Keratinocyte (primary cell): Measurements from ENCODE around the gene ZNF649. TPM values are rescaled to one million over a fixed set of nuclear protein-coding genes. Genes with fewer than 3 reads are reported as not detected.

Source experiments
- DNase-seq: peaks from one replicate; pipeline ENCODE4 v3.0.0-alpha.2; 2011; ENCODE audit warnings: low read depth, missing footprints, low spot score
- FAIRE-seq: peaks from 2 replicates; lab custom pipeline; 2011; peaks lifted over from hg19 to GRCh38; lab: Jason Lieb, UNC
- H2AFZ ChIP-seq: 2 replicates; pipeline ENCODE4 v1.6.0; 2012; ENCODE audit warnings: low read length, control low read depth, inconsistent platforms; ENCODE audit not compliant: control insufficient read depth
- H3K27ac ChIP-seq: 2 replicates; pipeline ENCODE4 v1.5.1; 2011; ENCODE audit warnings: low read length; ENCODE audit not compliant: control insufficient read depth, insufficient read depth
- H3K27me3 ChIP-seq: 3 replicates; pipeline ENCODE4 v1.6.0; 2011; ENCODE audit warnings: low read length; ENCODE audit not compliant: control insufficient read depth, insufficient read depth; ENCODE audit errors: extremely low read depth
- H3K36me3 ChIP-seq, 2 experiments: 2 replicates in 1 of 2; 3 replicates in 1 of 2; pipeline ENCODE4 v1.5.1; 2011; ENCODE audit warnings: low read length in 2 of 2, mild to moderate bottlenecking in 1 of 2; ENCODE audit not compliant: control insufficient read depth in 2 of 2, insufficient read depth in 2 of 2; ENCODE audit errors: extremely low read depth in 1 of 2
- H3K4me1 ChIP-seq: 3 replicates; pipeline ENCODE4 v1.5.1; 2011; ENCODE audit warnings: low read length; ENCODE audit not compliant: control insufficient read depth, insufficient read depth; ENCODE audit errors: extremely low read depth
- H3K4me2 ChIP-seq: 3 replicates; pipeline ENCODE4 v1.6.0; 2011; ENCODE audit warnings: low read depth, low read length; ENCODE audit not compliant: control insufficient read depth, insufficient read depth; ENCODE audit errors: extremely low read depth
- H3K4me3 ChIP-seq, 3 experiments: fragments of 200-600 bp in 1 of 3; sonication (generic) in 1 of 3; 2 replicates in 2 of 3; 3 replicates in 1 of 3; pipeline ENCODE4 v1.5.1; 2011 to 2016; ENCODE audit warnings: low read length in 3 of 3, mild to moderate bottlenecking in 3 of 3, control low read depth in 2 of 3, inconsistent platforms in 1 of 3, low read depth in 1 of 3, mixed read lengths in 1 of 3, mixed run types in 1 of 3, moderate library complexity in 1 of 3; ENCODE audit not compliant: control insufficient read depth in 2 of 3, insufficient read depth in 2 of 3; ENCODE audit errors: extremely low read depth in 1 of 3
- H3K79me2 ChIP-seq: 2 replicates; pipeline ENCODE4 v1.6.0; 2012; ENCODE audit warnings: low read length; ENCODE audit not compliant: control insufficient read depth, insufficient read depth
- H3K9ac ChIP-seq: 3 replicates; pipeline ENCODE4 v1.6.0; 2011; ENCODE audit warnings: low read length; ENCODE audit not compliant: control insufficient read depth, insufficient read depth; ENCODE audit errors: extremely low read depth
- H3K9me1 ChIP-seq: 3 replicates; pipeline ENCODE4 v1.6.0; 2011; ENCODE audit warnings: low read length; ENCODE audit not compliant: control insufficient read depth, insufficient read depth; ENCODE audit errors: extremely low read depth
- H3K9me3 ChIP-seq: 2 replicates; pipeline ENCODE4 v1.5.1; 2012; ENCODE audit warnings: low read depth, low read length; ENCODE audit not compliant: control insufficient read depth
- H4K20me1 ChIP-seq: 3 replicates; pipeline ENCODE4 v1.6.0; 2011; ENCODE audit warnings: low read length; ENCODE audit not compliant: control insufficient read depth, insufficient read depth; ENCODE audit errors: extremely low read depth
- EZH2 ChIP-seq: IDR thresholded peaks from one replicate; pipeline ENCODE4 v1.6.1; 2012; ENCODE audit warnings: inconsistent platforms, mild to moderate bottlenecking, low read length, moderate library complexity
- dilution Hi-C: fragments of 300-500 bp; cut with MboI; formaldehyde crosslinking; loops from one replicate; pipeline ENCODE4 v1.7.0; 2020; ENCODE audit warnings: low sequenced_read_pairs; ENCODE audit not compliant: extremely low pct_ligation_motif_present
- polyA plus RNA-seq, 5 experiments: library from polyadenylated mRNA; depleted of rRNA in 3 of 5; stranded (reverse) in 3 of 5; stranded (forward) in 1 of 5; unstranded in 1 of 5; fragments of >200 nt; gene quantifications; 1 replicate in 1 of 5; 2 replicates in 3 of 5; 3 replicates in 1 of 5; pipeline versions ENCODE4 v1.2.1 to v1.2.3, GENCODE V29; 2011 to 2012; ENCODE audit warnings: missing spikeins in 2 of 5, low read depth in 1 of 5, low replicate concordance in 1 of 5
- TF ChIP-seq, protein P1 (sequence below), 3 experiments: IDR thresholded peaks in 1 of 3; conservative IDR thresholded peaks in 1 of 3; optimal IDR thresholded peaks in 1 of 3; 2 replicates in 2 of 3; 3 replicates in 1 of 3; pipeline versions ENCODE3 to v1.5.1; 2011; ENCODE audit warnings: low read length in 3 of 3, mild to moderate bottlenecking in 3 of 3, moderate library complexity in 2 of 3, control low read depth in 1 of 3, inconsistent platforms in 1 of 3; ENCODE audit not compliant: insufficient read depth in 2 of 3; ENCODE audit errors: extremely low read depth in 1 of 3

The ZNF649 gene
- polyA plus RNA-seq, 1 donor (not counting 4 experiments of a cell fraction or from before 2014, with no cell fraction given), result 6.5 TPM

DNA sequence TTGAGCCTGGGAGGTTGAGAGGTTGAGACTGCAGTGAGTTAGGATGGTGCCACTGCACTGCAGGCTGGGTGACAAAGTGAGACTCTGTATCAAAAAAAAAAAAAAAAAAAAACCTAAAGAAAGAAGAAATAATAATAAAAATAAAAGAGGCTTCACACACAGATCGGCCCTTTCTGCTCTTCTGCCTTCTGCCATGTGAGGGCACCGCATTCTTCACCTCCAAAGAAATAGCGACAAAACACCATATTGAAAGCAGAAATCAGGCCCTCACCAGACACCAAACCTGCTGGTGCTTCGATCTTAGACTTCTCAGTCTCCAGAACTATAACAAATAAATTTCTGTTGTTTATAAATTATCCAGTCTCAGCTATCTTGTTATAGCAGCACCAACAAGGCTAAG lies 3.0 kb downstream of the ZNF649 start:
- no peak for FAIRE-seq
- peaks cover 47% of the 10 kb centered on the region for H3K79me2 ChIP-seq

DNA sequence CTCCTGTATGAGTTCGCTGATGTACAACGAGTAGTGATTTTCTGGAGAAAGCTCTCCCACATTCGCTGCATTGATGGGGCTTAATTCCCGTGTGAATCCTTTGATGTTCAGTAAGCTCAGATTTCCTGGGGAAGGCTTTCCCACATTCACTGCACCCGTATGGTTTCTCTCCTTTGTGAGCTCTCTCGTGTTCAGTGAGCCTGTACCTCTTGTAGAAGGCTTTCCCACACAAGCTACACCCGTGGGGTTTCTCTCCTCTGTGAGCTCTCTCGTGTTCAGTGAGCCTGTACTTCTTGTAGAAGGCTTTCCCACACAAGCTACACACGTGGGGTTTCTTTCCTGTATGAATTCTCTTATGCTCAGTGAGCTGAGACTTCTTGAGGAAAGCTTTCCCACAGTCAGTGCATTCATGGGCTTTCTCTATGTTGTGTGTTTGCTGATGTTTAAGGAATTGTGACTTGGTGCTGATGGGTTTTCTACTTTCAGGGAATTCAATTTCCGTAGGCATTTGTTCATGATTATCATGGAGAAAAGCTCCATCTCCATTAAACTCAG lies 13.5 kb downstream of the ZNF649 start:
- no peak for DNase-seq
- Histone ChIP-seq H3K27ac (no peak overlapping the region), H3K27me3 (no peaks in the 10 kb centered on the region), H3K9ac (no peak overlapping the region), H3K4me1 (no peaks in the 10 kb centered on the region), H2AFZ (no peak overlapping the region), H3K4me2 (no peak overlapping the region), H3K79me2 (no peaks in the 10 kb centered on the region), H4K20me1 (no peaks in the 10 kb centered on the region), H3K4me3 (no peak overlapping the region), H3K9me1 (no peaks in the 10 kb centered on the region), H3K9me3 (peaks cover 18% of the 10 kb centered on the region), H3K36me3 (peaks cover 26 to 31% of the 10 kb centered on the region in 2 experiments)
- TF ChIP-seq, protein P1, sequence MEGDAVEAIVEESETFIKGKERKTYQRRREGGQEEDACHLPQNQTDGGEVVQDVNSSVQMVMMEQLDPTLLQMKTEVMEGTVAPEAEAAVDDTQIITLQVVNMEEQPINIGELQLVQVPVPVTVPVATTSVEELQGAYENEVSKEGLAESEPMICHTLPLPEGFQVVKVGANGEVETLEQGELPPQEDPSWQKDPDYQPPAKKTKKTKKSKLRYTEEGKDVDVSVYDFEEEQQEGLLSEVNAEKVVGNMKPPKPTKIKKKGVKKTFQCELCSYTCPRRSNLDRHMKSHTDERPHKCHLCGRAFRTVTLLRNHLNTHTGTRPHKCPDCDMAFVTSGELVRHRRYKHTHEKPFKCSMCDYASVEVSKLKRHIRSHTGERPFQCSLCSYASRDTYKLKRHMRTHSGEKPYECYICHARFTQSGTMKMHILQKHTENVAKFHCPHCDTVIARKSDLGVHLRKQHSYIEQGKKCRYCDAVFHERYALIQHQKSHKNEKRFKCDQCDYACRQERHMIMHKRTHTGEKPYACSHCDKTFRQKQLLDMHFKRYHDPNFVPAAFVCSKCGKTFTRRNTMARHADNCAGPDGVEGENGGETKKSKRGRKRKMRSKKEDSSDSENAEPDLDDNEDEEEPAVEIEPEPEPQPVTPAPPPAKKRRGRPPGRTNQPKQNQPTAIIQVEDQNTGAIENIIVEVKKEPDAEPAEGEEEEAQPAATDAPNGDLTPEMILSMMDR (optimal IDR thresholded peaks at IDR 0.05 in 1 of 3, IDR thresholded peaks at IDR 0.05 in 1 of 3, conservative IDR thresholded peaks at IDR 0.05 in 1 of 3; ENCODE audit: extremely low read depth in 1 of 3, insufficient read depth in 2 of 3, low read length in 3 of 3), result no peak
- no peak for TF ChIP-seq EZH2
- no peak for FAIRE-seq
- dilution Hi-C loops, result no loop called here

More for the DNA sequence above, 3.0 kb downstream of the ZNF649 start:
- TF ChIP-seq, protein P1 (optimal IDR thresholded peaks at IDR 0.05 in 1 of 3, IDR thresholded peaks at IDR 0.05 in 1 of 3, conservative IDR thresholded peaks at IDR 0.05 in 1 of 3; ENCODE audit: extremely low read depth in 1 of 3, insufficient read depth in 2 of 3, low read length in 3 of 3), result peak in 1 of 3 experiments; percentile 7
- no peak for TF ChIP-seq EZH2
- Histone ChIP-seq H3K27me3 (no peaks in the 10 kb centered on the region), H3K36me3 (peaks cover 4 to 25% of the 10 kb centered on the region in 2 experiments), H3K4me2 (no peak overlapping the region), H4K20me1 (no peaks in the 10 kb centered on the region), H3K9ac (no peak overlapping the region), H3K9me1 (no peaks in the 10 kb centered on the region), H3K27ac (no peak overlapping the region), H3K4me3 (no peak overlapping the region), H3K9me3 (peaks cover 16% of the 10 kb centered on the region), H2AFZ (no peak overlapping the region), H3K4me1 (no peaks in the 10 kb centered on the region)
- no peak for DNase-seq
- dilution Hi-C loops, result no loop called here
